Choroid plexus epithelial cell (primary cell): ENCODE measurements around the gene SH3D19.

Source experiments
- DNase-seq: peaks from one replicate; pipeline ENCODE4 v3.0.0-alpha.2; 2010; ENCODE audit warnings: low read depth
- H3K4me3 ChIP-seq: 2 replicates; pipeline ENCODE4 v1.5.1; 2011; ENCODE audit warnings: low read depth, mild to moderate bottlenecking, control low read depth, low read length, moderate library complexity
- TF ChIP-seq, protein P1 (sequence below): conservative IDR thresholded peaks from 2 replicates; pipeline ENCODE4 v1.5.1; 2011; ENCODE audit warnings: low read depth, mild to moderate bottlenecking, control low read depth, inconsistent platforms, low read length, moderate library complexity

The SH3D19 gene

DNA sequence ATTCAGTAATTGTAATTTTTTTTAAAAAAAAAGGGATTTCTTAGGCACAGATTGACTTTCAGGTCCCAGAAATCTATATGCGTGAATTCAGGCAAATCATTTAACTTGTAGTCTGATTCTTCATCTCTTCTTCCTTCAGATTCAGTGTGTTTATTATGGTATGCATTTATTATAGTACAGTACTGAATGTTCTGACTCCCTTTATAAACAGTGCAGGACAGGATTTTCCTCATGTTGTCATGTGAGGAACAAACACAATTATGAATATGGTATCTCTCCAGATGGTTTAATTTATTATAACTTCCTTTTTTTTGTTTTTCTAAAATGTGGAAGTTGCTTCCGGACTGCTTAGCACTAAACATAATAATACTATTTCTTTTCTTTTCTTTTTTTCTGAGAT, 171.8 kb downstream of the SH3D19 start:
- TF ChIP-seq, protein P1, sequence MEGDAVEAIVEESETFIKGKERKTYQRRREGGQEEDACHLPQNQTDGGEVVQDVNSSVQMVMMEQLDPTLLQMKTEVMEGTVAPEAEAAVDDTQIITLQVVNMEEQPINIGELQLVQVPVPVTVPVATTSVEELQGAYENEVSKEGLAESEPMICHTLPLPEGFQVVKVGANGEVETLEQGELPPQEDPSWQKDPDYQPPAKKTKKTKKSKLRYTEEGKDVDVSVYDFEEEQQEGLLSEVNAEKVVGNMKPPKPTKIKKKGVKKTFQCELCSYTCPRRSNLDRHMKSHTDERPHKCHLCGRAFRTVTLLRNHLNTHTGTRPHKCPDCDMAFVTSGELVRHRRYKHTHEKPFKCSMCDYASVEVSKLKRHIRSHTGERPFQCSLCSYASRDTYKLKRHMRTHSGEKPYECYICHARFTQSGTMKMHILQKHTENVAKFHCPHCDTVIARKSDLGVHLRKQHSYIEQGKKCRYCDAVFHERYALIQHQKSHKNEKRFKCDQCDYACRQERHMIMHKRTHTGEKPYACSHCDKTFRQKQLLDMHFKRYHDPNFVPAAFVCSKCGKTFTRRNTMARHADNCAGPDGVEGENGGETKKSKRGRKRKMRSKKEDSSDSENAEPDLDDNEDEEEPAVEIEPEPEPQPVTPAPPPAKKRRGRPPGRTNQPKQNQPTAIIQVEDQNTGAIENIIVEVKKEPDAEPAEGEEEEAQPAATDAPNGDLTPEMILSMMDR: no peak
- no peak for DNase-seq
- H3K4me3 ChIP-seq: no peak overlapping the region

DNA sequence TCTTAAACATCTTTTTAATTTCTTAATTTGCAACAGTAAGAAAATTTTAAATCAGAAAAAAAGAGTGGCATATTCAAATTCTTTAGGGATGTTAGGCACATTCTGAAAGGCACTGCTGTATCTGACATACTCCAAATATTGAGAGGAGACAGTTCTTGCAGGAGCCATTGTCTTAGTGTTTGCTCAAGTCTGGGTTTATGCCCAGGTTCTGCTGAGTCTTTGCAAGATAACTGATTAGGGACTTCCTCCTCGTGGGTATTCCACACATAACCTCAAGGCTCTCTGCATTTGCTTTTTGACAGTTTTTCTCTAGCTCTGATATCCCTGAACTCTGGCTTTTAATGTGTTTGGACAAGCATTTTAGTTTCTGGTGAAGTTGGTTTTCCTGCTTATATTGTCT, 173.4 kb downstream of the SH3D19 start:
- TF ChIP-seq, protein P1: no peak
- no peak for DNase-seq
- H3K4me3 ChIP-seq: no peak overlapping the region

DNA sequence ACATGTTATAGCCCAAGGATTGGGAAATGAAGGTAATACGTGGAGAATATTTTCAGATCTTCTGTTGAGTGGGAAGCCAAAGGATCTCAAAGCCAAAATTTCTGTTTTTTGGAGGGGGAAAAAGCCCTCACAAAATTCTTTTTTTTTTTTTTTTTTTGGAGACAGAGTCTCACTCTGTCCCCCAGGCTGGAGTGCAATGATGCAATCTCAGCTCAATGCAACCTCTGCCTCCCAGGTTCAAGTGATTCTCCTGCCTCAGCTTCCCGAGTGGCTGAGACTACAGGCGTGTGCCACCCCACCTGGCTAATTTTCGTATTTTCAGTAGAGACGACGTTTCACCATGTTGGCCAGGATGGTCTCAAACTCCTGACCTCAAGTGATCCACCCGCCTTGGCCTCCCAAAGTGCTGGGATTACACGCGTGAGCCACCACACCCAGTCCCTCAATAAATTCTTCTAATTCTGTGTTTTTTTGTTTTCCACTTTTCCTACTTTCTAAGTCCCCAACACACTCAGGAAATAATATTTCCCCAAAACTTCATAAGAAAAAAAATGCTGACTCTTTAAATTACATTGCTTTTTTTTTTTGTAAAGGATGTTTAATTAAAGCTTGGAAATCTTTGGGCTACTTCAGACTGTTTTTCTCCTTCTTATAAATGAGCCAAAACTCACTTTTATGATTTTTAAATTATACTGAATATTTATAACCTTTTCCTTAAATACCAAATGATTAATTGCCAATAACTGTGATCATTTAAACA, 174.4 kb downstream of the SH3D19 start:
- DNase-seq: no peak
- TF ChIP-seq, protein P1: no peak
- H3K4me3 ChIP-seq: no peak overlapping the region

DNA sequence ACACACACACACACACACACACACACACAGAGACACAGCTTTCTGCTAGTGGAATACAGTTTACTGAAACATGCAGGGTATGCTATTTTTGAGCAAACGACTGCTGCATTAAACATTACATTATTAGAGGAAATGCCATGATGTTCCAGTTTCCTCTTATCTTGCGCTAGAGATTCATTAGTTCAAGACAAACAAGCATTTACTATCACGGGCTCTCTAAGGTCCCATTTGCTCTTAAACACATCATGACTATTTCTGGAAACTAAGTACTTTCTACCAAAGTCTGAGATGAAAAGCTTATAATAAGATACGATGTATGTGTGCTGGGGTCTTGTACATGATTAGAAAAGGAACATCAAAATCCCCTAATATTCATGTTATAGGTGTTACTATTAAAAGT, 177.1 kb downstream of the SH3D19 start:
- no peak overlapping the region for H3K4me3 ChIP-seq
- DNase-seq: no peak
- TF ChIP-seq, protein P1: no peak

DNA sequence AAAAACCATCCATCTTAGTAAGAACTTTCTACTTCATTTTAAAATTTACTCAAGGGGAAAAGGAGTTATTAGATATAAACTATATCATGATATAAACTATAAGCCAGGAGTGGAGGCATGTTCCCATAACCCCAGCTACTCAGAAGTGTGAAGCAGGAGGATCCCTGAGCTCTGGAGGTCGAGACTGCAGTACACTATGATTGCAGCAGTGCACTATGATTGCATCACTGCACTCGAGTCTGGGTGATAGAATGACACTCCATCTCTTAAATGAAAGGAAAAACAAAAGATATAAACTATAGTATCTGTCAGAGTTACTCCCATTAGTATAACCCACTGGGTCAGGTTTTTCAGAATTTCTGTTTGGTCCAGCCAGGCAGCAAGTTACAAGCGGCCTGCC, 178.4 kb downstream of the SH3D19 start:
- H3K4me3 ChIP-seq: no peak overlapping the region
- TF ChIP-seq, protein P1: no peak
- DNase-seq: peak; percentile 79

DNA sequence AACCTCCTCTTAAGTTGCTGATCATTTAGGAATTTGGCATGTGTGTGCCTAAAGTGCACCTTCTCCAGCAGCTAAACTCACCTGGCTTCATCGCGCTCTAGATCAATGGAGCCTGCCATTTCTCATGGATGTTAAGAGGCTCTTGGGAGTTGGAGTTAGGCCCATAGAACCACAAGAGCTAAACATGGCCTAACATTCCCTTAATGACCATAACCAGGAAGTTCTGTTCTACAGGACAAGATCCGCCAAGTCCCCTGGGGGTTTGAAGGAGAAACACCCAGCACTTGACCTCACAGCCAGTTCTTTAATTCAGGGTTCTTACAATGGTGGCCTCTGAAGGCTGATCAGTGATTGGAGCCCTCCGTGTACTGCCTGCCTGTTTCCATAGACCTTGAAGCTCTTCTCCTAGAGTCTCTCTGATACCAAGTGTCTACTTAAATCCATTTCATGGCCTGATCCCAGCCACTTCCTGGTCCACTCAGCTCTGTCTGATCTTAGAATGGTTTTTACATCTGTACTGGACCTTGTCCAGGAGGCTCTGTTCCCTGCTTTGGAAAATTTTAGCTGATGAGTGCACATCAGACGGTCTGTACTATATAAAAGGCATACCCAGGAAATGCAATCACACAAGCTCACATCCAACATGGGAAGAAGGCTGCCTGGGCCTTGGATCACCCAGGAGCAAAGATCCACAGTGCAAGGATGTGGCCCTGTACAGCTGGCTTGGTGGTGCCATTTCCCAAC, 180.9 kb downstream of the SH3D19 start:
- no peak for DNase-seq
- TF ChIP-seq, protein P1: no peak
- no peak overlapping the region for H3K4me3 ChIP-seq
